Upper lobe of left lung (tissue), 6 donors: ENCODE data around the gene TPSD1. TPM values are rescaled to one million over a fixed set of nuclear protein-coding genes. Genes with fewer than 3 reads are reported as not detected.

Source experiments
- ATAC-seq, 2 donors: fragments of 200-7000 bp; cut with Tn5 transposase; one replicate each; pipeline ENCODE4 v1.9.1; 2022; ENCODE audit warnings: mild to moderate bottlenecking in 2 of 2, moderate library complexity in 2 of 2; ENCODE audit not compliant: low FRiP score in 2 of 2
- DNase-seq, 2 donors: peaks; one replicate each; pipeline ENCODE4 v3.0.0-alpha.2; 2019 to 2020
- H3K27ac ChIP-seq, 4 donors: fragments of 200-600 bp; sonication (generic); one replicate each; pipeline ENCODE4 v1.5.1; 2016 to 2019
- H3K27me3 ChIP-seq, 4 donors: fragments of 200-600 bp; sonication (generic); one replicate each; pipeline ENCODE4 v1.5.1; 2017 to 2019
- H3K36me3 ChIP-seq, 4 donors: fragments of 200-600 bp; sonication (generic); one replicate each; pipeline ENCODE4 v1.5.1; 2016 to 2019
- H3K4me1 ChIP-seq, 4 donors: fragments of 200-600 bp; sonication (generic); one replicate each; pipeline ENCODE4 v1.5.1; 2018 to 2019
- H3K4me3 ChIP-seq, 4 donors: fragments of 200-600 bp; sonication (generic); one replicate each; pipeline ENCODE4 v1.5.1; 2017 to 2019; ENCODE audit warnings: mild to moderate bottlenecking in 2 of 4, moderate library complexity in 1 of 4
- H3K9me3 ChIP-seq, 4 donors: fragments of 200-600 bp; sonication (generic); one replicate each; pipeline ENCODE4 v1.5.1; 2018 to 2019
- EP300 ChIP-seq, 4 donors: sonication (generic); formaldehyde crosslinking; IDR thresholded peaks; one replicate each; pipeline ENCODE4 v1.5.1; 2017; ENCODE audit warnings: antibody characterized with exemption in 4 of 4, control low read depth in 2 of 4
- POLR2A ChIP-seq, 4 donors: fragments of 450-650 bp; IDR thresholded peaks; one replicate each; pipeline ENCODE4 v1.5.1; 2016 to 2017; ENCODE audit warnings: antibody characterized with exemption in 4 of 4, mild to moderate bottlenecking in 2 of 4
- POLR2AphosphoS5 ChIP-seq, 2 donors: sonication (generic); formaldehyde crosslinking; IDR thresholded peaks; one replicate each; pipeline ENCODE4 v1.5.1; 2017; ENCODE audit warnings: antibody characterized with exemption in 2 of 2
- WGBS, 2 donors: methylation state at CpG; one replicate each; pipeline ENCODE4 v1.1.5; 2017 to 2018; 5-methylcytosine and 5-hydroxymethylcytosine counted together
- total RNA-seq, 6 donors: library from RNA; depleted of rRNA in 4 of 6; stranded (reverse); fragments of >200 nt in 4 of 6; gene quantifications; one replicate each; pipeline versions ENCODE4 v1.1.0 to v1.2.1, GENCODE V29; 2016 to 2021
- TF ChIP-seq, protein P1 (sequence below), 6 experiments: fragments of 450-650 bp in 4 of 6; fragments of 200-600 bp in 2 of 6; sonication (generic) in 2 of 6; IDR thresholded peaks; one replicate each; pipeline ENCODE4 v1.5.1; 2016 to 2019; ENCODE audit warnings: antibody characterized with exemption in 6 of 6
- donor health status: DM: no; HTN: no; CAD: no; lungs with moderate emphysema.
- donor health status: DM: no; HTN: yes; CAD: no; lungs with severe emphysema.

The TPSD1 gene
- total RNA-seq, 6 donors from 2014 or later, result 1.3 to 14.0 (median 6.4) TPM

DNA sequence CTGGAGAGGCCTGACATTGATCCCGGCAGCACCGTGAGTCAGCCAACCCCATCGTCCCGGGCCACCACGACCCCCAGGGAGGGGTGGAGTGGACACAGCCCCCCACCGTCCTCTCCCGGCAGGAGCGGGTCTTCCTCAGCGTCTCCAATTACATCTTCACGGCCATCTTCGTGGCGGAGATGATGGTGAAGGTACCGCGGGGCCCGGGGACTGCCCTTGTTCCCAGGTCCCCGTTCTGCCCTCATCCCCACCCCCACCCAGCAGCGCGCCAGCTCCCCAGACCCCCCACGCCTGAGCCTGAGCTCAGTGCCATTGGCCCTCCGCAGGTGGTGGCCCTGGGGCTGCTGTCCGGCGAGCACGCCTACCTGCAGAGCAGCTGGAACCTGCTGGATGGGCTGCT is 45.4 kb upstream of the TPSD1 start:
- no peak for TF ChIP-seq POLR2A (IDR thresholded peaks at IDR 0.05)
- TF ChIP-seq EP300 (IDR thresholded peaks at IDR 0.05), result no peak
- TF ChIP-seq POLR2AphosphoS5 (IDR thresholded peaks at IDR 0.05), result no peak
- TF ChIP-seq, protein P1, sequence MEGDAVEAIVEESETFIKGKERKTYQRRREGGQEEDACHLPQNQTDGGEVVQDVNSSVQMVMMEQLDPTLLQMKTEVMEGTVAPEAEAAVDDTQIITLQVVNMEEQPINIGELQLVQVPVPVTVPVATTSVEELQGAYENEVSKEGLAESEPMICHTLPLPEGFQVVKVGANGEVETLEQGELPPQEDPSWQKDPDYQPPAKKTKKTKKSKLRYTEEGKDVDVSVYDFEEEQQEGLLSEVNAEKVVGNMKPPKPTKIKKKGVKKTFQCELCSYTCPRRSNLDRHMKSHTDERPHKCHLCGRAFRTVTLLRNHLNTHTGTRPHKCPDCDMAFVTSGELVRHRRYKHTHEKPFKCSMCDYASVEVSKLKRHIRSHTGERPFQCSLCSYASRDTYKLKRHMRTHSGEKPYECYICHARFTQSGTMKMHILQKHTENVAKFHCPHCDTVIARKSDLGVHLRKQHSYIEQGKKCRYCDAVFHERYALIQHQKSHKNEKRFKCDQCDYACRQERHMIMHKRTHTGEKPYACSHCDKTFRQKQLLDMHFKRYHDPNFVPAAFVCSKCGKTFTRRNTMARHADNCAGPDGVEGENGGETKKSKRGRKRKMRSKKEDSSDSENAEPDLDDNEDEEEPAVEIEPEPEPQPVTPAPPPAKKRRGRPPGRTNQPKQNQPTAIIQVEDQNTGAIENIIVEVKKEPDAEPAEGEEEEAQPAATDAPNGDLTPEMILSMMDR (IDR thresholded peaks at IDR 0.05), result no peak
- 74 to 86% methylated on average over 6 to 12 of the region's 23 CpGs for WGBS, 2 donors
- Histone ChIP-seq H3K9me3 (no peaks in the 10 kb centered on the region), H3K27me3 (no peaks in the 10 kb centered on the region), H3K4me3 (no peak overlapping the region), H3K36me3 (no peaks in the 10 kb centered on the region), H3K4me1 (no peaks in the 10 kb centered on the region), H3K27ac (no peak overlapping the region)
- DNase-seq (no peak), ATAC-seq (no peak)

DNA sequence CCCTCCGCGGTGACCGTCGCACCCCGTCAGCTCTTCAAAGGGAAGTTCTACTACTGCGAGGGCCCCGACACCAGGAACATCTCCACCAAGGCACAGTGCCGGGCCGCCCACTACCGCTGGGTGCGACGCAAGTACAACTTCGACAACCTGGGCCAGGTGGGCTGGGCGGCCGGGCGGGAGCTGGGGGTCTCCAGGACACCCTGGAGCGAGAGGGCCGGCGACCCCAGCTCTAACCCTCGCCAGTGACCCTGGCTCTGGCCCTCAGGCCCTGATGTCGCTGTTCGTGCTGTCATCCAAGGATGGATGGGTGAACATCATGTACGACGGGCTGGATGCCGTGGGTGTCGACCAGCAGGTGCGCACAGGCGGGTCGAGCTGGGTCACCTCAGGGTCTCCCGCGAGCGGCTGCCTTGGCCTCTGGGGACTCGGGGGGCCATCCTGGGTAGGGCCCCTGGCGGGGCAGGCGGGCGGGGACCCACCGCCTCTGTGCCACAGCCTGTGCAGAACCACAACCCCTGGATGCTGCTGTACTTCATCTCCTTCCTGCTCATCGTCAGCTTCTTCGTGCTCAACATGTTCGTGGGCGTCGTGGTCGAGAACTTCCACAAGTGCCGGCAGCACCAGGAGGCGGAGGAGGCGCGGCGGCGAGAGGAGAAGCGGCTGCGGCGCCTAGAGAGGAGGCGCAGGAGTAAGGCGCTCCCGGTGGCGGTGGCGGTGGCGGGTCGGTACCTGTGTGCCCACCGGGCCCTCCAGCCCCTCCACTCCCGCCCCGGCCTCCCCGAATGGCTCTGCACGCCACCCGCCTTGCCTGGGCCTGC is 44.2 kb upstream of the TPSD1 start:
- TF ChIP-seq EP300 (IDR thresholded peaks at IDR 0.05) (no peak), POLR2AphosphoS5 (IDR thresholded peaks at IDR 0.05) (no peak), POLR2A (IDR thresholded peaks at IDR 0.05) (no peak)
- TF ChIP-seq, protein P1 (IDR thresholded peaks at IDR 0.05), result no peak
- Histone ChIP-seq H3K27me3 (no peaks in the 10 kb centered on the region), H3K4me3 (no peak overlapping the region), H3K27ac (no peak overlapping the region), H3K36me3 (no peaks in the 10 kb centered on the region), H3K4me1 (no peaks in the 10 kb centered on the region), H3K9me3 (no peaks in the 10 kb centered on the region)
- ATAC-seq, result no peak
- no peak for DNase-seq
- WGBS, 2 donors, result 91 to 92% methylated on average over 18 to 60 of the region's 65 CpGs

DNA sequence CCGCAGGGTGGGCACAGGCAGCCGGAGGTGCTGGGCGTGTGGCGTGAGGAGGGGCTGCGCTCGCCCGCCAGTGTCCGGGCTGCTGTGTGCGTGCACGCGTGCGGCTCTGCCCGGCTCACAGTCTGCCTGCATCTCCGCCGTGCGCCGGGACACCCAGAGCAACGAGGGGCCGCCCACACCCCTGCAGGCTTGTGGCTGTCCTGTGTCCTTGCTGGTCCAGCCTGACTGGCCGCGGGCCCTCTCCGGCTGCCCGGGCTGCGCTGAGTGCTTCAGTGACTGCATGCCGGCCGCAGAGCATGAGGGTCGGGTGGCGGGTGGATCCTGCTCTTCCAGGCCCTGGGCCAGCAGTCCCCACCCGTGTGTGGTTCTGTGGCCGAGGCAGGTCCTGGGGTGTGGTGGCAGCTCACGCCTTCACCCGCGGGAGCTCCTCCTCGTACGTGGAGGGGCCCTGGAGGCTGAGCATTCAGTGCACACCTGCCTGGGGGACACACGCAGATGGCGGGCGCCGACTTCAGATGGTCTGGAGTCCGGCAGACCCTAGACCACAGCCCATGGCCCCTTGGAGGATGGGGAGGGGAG is 43.2 kb upstream of the TPSD1 start:
- H3K4me3 ChIP-seq, result no peak overlapping the region
- DNase-seq (peak in 1 of 2 donors; percentile 79), ATAC-seq (no peak)
- no peaks in the 10 kb centered on the region for H3K36me3 ChIP-seq
- no peaks in the 10 kb centered on the region for H3K4me1 ChIP-seq
- TF ChIP-seq POLR2AphosphoS5 (IDR thresholded peaks at IDR 0.05) (no peak), EP300 (IDR thresholded peaks at IDR 0.05) (no peak), POLR2A (IDR thresholded peaks at IDR 0.05) (no peak)
- TF ChIP-seq, protein P1 (IDR thresholded peaks at IDR 0.05), result no peak
- no peaks in the 10 kb centered on the region for H3K27me3 ChIP-seq
- no peak overlapping the region for H3K27ac ChIP-seq
- H3K9me3 ChIP-seq, result no peaks in the 10 kb centered on the region
- WGBS, 2 donors, result 86 to 91% methylated on average over 8 to 20 of the region's 40 CpGs

DNA sequence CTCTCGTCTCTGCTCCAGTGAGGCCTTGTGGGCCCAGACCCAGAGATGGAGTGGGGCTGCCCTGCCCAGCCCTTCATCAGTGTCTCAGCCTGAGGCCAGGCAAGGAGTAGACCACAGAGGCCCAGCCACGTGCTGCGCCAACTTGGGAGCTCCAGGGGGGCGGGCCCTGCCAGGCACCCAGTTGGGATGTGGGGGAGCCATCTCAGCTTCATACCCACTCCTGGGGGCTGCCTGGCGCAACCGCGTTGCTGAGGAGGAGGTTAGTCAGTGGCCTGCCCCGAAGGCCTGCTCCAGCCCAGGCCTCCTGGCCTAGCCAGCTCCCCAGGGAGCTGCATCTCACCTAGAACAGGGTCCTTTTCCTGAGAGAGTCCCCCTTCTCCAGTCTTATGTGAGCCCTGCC is 42.6 kb upstream of the TPSD1 start:
- ATAC-seq (no peak), DNase-seq (peak in 1 of 2 donors; percentile 75)
- Histone ChIP-seq H3K27me3 (no peaks in the 10 kb centered on the region), H3K36me3 (no peaks in the 10 kb centered on the region), H3K4me3 (no peak overlapping the region), H3K9me3 (no peaks in the 10 kb centered on the region), H3K4me1 (no peaks in the 10 kb centered on the region), H3K27ac (no peak overlapping the region)
- TF ChIP-seq, protein P1 (IDR thresholded peaks at IDR 0.05), result no peak
- TF ChIP-seq EP300 (IDR thresholded peaks at IDR 0.05) (no peak), POLR2A (IDR thresholded peaks at IDR 0.05) (no peak), POLR2AphosphoS5 (IDR thresholded peaks at IDR 0.05) (no peak)
- 80% methylated on average over 7 of the region's 8 CpGs; no CpG with 5 or more reads in 1 of the 2 donors for WGBS, 2 donors
